ENCODE data around the gene CDADC1.

GRCh38 chr13:49300739-49301589 lies 53.2 kb downstream of the CDADC1 start:
- TF ChIP-seq CTCF (IDR thresholded peaks at IDR 0.05; ENCODE audit: low read depth, low read length, missing input control) (peak; percentile 89), ATF3 (IDR thresholded peaks at IDR 0.05) (no peak), RAD21 (IDR thresholded peaks at IDR 0.05) (peak; percentile 99), SP1 (IDR thresholded peaks at IDR 0.05) (no peak), ZBTB33 (IDR thresholded peaks at IDR 0.05) (no peak), NR2F2 (IDR thresholded peaks at IDR 0.05) (no peak), REST (IDR thresholded peaks at IDR 0.05) (no peak), GABPA (IDR thresholded peaks at IDR 0.05 in 1 of 2, conservative IDR thresholded peaks at IDR 0.05 in 1 of 2) (no peak), YY1 (IDR thresholded peaks at IDR 0.05) (peak; percentile 39), JUND (IDR thresholded peaks at IDR 0.05) (no peak)
